Breast epithelium (tissue), 3 donors: ENCODE data around the gene DDX47.

Experiments used
- CTCF ChIP-seq, 3 donors: fragments of 450-650 bp; IDR thresholded peaks; one replicate each; pipeline ENCODE4 v1.5.1; 2016 to 2017; ENCODE audit warnings: antibody characterized with exemption in 3 of 3, mild to moderate bottlenecking in 3 of 3, moderate library complexity in 3 of 3
- POLR2A ChIP-seq: fragments of 450-650 bp; IDR thresholded peaks from one replicate; pipeline ENCODE4 v1.6.1; 2016; ENCODE audit warnings: antibody characterized with exemption, mild to moderate bottlenecking, moderate library complexity
- POLR2AphosphoS5 ChIP-seq, 3 donors: sonication (generic); formaldehyde crosslinking; IDR thresholded peaks; one replicate each; pipeline ENCODE4 v1.6.1; 2017; ENCODE audit warnings: antibody characterized with exemption in 3 of 3

- TF ChIP-seq CTCF (IDR thresholded peaks at IDR 0.05), result no peak
- TF ChIP-seq POLR2AphosphoS5 (IDR thresholded peaks at IDR 0.05), result no peak
- TF ChIP-seq POLR2A, result no peak
These were observed 18.5 kb upstream of the DDX47 start for GRCh38 chr12:12794686-12795085.
